ENCODE results near the gene SYNE1. TPM values are rescaled to one million over a fixed set of nuclear protein-coding genes. Genes with fewer than 3 reads are reported as not detected.

SYNE1 gene
- total and polyA plus RNA-seq, 7 donors: 7.2 to 203 (median 86.4) TPM

DNA sequence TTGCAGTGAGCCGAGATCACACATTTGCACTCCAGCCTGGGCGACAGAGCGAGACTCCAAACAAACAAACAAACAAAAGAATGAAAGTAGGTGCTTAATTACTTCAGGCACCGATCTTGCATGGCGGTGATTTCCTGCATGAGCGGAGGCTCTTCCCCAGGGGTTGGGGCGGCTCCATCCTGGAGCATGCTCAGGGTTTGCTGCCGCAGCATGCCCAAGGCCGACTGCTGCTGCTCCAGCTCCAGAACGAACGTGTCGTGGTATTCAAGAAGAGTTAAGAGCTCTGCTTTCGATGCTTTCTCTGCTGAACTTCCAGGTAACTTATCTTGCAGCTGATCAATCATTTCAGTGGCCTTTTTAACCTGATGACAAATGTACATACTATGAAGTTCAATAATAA is 313.8 kb downstream of the SYNE1 start:
- intact Hi-C loops (cut with DNase I): no loop called here
- peaks cover 12 to 92% (median 40%) of the 10 kb centered on the region in 4 donors for H3K36me3 ChIP-seq
- WGBS, 2 donors: 93 to 94% methylated on average over 13 of the region's 13 CpGs

DNA sequence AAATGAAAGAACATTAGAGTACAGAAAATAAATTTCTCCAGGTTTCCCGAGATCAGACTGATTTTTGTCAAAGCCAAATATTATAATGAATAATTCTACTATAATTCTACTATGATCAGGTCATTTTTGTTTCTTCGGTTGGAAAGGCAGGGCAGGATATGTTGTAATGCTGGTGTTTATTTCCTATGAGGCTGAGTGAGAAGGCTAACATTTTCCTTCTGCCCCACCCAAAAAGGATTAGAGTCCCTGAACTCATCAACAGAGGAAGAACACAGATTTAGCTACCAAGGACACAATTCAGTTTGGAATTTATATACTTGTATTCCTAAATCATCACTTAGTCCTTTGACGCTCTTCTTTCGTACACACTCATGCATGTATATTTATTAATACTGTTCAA is 318.9 kb downstream of the SYNE1 start:
- Histone ChIP-seq H3K27ac (peak overlapping the region in 1 of 4 donors; percentile 55), H3K4me3 (no peak overlapping the region), H3K27me3 (no peaks in the 10 kb centered on the region), H3K9me3 (no peaks in the 10 kb centered on the region), H3K36me3 (peaks cover 12 to 92% (median 46%) of the 10 kb centered on the region in 4 donors), H3K4me1 (no peaks in the 10 kb centered on the region)
- TF ChIP-seq EP300 (IDR thresholded peaks at IDR 0.05) (no peak), POLR2AphosphoS5 (IDR thresholded peaks at IDR 0.05) (no peak), POLR2A (IDR thresholded peaks at IDR 0.05) (no peak)
- TF ChIP-seq, protein P1, sequence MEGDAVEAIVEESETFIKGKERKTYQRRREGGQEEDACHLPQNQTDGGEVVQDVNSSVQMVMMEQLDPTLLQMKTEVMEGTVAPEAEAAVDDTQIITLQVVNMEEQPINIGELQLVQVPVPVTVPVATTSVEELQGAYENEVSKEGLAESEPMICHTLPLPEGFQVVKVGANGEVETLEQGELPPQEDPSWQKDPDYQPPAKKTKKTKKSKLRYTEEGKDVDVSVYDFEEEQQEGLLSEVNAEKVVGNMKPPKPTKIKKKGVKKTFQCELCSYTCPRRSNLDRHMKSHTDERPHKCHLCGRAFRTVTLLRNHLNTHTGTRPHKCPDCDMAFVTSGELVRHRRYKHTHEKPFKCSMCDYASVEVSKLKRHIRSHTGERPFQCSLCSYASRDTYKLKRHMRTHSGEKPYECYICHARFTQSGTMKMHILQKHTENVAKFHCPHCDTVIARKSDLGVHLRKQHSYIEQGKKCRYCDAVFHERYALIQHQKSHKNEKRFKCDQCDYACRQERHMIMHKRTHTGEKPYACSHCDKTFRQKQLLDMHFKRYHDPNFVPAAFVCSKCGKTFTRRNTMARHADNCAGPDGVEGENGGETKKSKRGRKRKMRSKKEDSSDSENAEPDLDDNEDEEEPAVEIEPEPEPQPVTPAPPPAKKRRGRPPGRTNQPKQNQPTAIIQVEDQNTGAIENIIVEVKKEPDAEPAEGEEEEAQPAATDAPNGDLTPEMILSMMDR (IDR thresholded peaks at IDR 0.05): no peak
- DNase-seq: no peak
- WGBS, 2 donors: 74 to 81% methylated on average over 4 of the region's 4 CpGs
- intact Hi-C loops (cut with DNase I): no loop called here

More for the DNA sequence above, 313.8 kb downstream of the SYNE1 start:
- no peak overlapping the region for H3K27ac ChIP-seq
- TF ChIP-seq, protein P1 (IDR thresholded peaks at IDR 0.05): no peak
- TF ChIP-seq POLR2AphosphoS5 (IDR thresholded peaks at IDR 0.05) (no peak), EP300 (IDR thresholded peaks at IDR 0.05) (no peak), POLR2A (IDR thresholded peaks at IDR 0.05) (no peak)
- H3K9me3 ChIP-seq: no peaks in the 10 kb centered on the region
- no peak overlapping the region for H3K4me3 ChIP-seq
- no peaks in the 10 kb centered on the region for H3K27me3 ChIP-seq
- H3K4me1 ChIP-seq: no peaks in the 10 kb centered on the region
- DNase-seq: no peak

DNA sequence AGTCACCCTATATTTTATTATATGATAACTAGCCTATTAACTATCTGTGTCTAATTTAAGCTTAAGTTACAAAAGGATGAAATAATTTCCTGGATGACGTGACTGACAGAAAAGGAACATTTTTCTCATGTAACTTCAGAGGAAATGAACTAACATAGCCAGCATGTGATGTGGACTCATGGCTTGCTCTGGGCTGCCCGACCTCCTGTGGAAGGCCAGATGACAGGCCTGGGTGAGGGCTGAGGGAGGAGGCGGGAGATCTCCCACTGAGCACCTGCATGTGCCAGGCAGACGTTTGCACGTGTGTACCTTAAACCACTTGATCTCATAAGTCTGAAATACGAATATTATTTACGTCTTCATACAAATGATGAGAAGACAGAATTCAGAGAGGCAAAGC is 321.1 kb downstream of the SYNE1 start:
- TF ChIP-seq EP300 (IDR thresholded peaks at IDR 0.05) (no peak), POLR2AphosphoS5 (IDR thresholded peaks at IDR 0.05) (peak in 1 of 4 donors; percentile 29), POLR2A (IDR thresholded peaks at IDR 0.05) (no peak)
- TF ChIP-seq, protein P1 (IDR thresholded peaks at IDR 0.05): no peak
- DNase-seq: peak; percentile 72
- peak overlapping the region in 2 of 4 donors; percentile 5 to 13 for H3K27ac ChIP-seq
- peaks cover 2 to 86% (median 39%) of the 10 kb centered on the region in 4 donors for H3K36me3 ChIP-seq
- H3K4me1 ChIP-seq: no peaks in the 10 kb centered on the region
- intact Hi-C loops (cut with DNase I): no loop called here
- 71 to 74% methylated on average over 7 of the region's 7 CpGs for WGBS, 2 donors
- H3K9me3 ChIP-seq: no peaks in the 10 kb centered on the region
- no peak overlapping the region for H3K4me3 ChIP-seq
- no peaks in the 10 kb centered on the region for H3K27me3 ChIP-seq

DNA sequence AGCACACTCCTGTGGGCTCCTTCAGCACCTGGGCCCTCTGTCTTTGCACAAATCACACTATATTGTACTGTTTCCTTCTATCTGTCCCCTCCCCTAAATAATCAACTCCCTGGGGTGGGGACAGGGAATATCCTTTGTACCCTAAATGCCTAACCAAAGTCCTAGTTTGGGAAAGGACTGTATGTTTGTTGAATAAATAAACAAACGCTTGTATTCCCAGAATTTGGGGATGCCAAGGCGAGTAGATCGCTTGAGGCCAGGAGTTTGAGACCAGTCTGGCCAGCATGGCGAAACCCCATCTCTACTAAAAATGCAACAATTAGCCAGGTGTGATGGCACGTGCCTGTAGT is 322.7 kb downstream of the SYNE1 start:
- TF ChIP-seq EP300 (IDR thresholded peaks at IDR 0.05): no peak
- no peak for TF ChIP-seq POLR2AphosphoS5 (IDR thresholded peaks at IDR 0.05)
- TF ChIP-seq, protein P1 (IDR thresholded peaks at IDR 0.05): no peak
- TF ChIP-seq POLR2A (IDR thresholded peaks at IDR 0.05): no peak
- Histone ChIP-seq H3K27me3 (no peaks in the 10 kb centered on the region), H3K4me3 (no peak overlapping the region), H3K36me3 (peaks cover 7 to 86% (median 39%) of the 10 kb centered on the region in 4 donors), H3K9me3 (no peaks in the 10 kb centered on the region), H3K4me1 (no peaks in the 10 kb centered on the region), H3K27ac (peak overlapping the region in 1 of 4 donors; percentile 5)
- 81 to 90% methylated on average over 5 of the region's 5 CpGs for WGBS, 2 donors
- no peak for DNase-seq
- intact Hi-C loops (cut with DNase I): loop anchor here (5.0 kb wide), 1 partner anchor 38 kb away; no protein-coding TSS in a partner anchor

All from sigmoid colon (tissue), 7 donors.